Parathyroid adenoma (tissue), 2 donors: ENCODE results near the gene TWF1.
A peak's percentile ranks its signal among the peaks of the same experiment; 100 is the strongest.

Experiments
- H2AFZ ChIP-seq: fragments of 300-600 bp; sonication (generic); one replicate; pipeline ENCODE4 v1.7.0; 2017; ENCODE audit warnings: antibody characterized with exemption, mild to moderate bottlenecking
- H3K27ac ChIP-seq: fragments of 300-600 bp; sonication (generic); one replicate; pipeline ENCODE4 v1.7.0; 2017
- H3K27me3 ChIP-seq: fragments of 300-600 bp; sonication (generic); one replicate; pipeline ENCODE4 v1.7.0; 2017; ENCODE audit warnings: low read length; ENCODE audit not compliant: control insufficient read depth, insufficient read depth
- H3K36me3 ChIP-seq: fragments of 300-600 bp; sonication (generic); one replicate; pipeline ENCODE4 v1.7.0; 2017; ENCODE audit warnings: low read length; ENCODE audit not compliant: control insufficient read depth, insufficient read depth
- H3K4me1 ChIP-seq: fragments of 300-600 bp; sonication (generic); one replicate; pipeline ENCODE4 v1.7.0; 2017; ENCODE audit warnings: control low read depth
- H3K4me2 ChIP-seq: fragments of 300-600 bp; sonication (generic); one replicate; pipeline ENCODE4 v1.7.0; 2017; ENCODE audit warnings: low read length
- H3K4me3 ChIP-seq: fragments of 300-600 bp; sonication (generic); one replicate; pipeline ENCODE4 v1.7.0; 2017; ENCODE audit warnings: low read depth, low read length
- H3K79me2 ChIP-seq: fragments of 300-600 bp; sonication (generic); one replicate; pipeline ENCODE4 v1.7.0; 2017; ENCODE audit warnings: control low read depth
- H3K9ac ChIP-seq: fragments of 300-600 bp; sonication (generic); one replicate; pipeline ENCODE4 v1.7.0; 2017; ENCODE audit warnings: mild to moderate bottlenecking
- H3K9me3 ChIP-seq: fragments of 300-600 bp; sonication (generic); one replicate; pipeline ENCODE4 v1.7.0; 2017; ENCODE audit warnings: low read length; ENCODE audit not compliant: control insufficient read depth
- CTCF ChIP-seq: fragments of 300-600 bp; sonication (generic); IDR thresholded peaks from one replicate; pipeline ENCODE4 v1.7.0; 2017; ENCODE audit warnings: antibody characterized with exemption, mild to moderate bottlenecking
- donor health status: primary hyperparathyroidism.

Gene TWF1

GRCh38 chr12:43835656-43836474 is 29.7 kb upstream of the TWF1 start, which contains the start of gene TMEM117:
Gene TMEM117 (plus strand): TSS chr12:43836081.
- no peaks in the 10 kb centered on the region for H3K79me2 ChIP-seq
- peak within 1 kb of the TSS; percentile 85 for H3K4me2 ChIP-seq
- no peak for TF ChIP-seq CTCF
- peak within 1 kb of the TSS; percentile 87 for H3K27ac ChIP-seq
- peak within 1 kb of the TSS; percentile 97 for H2AFZ ChIP-seq
- H3K27me3 ChIP-seq = no peaks in the 10 kb centered on the region
- no peaks in the 10 kb centered on the region for H3K9me3 ChIP-seq
- H3K4me3 ChIP-seq = peak within 1 kb of the TSS; percentile 68
- H3K36me3 ChIP-seq = no peaks in the 10 kb centered on the region
- H3K9ac ChIP-seq = peak within 1 kb of the TSS; percentile 56
- H3K4me1 ChIP-seq = no peaks in the 10 kb centered on the region

- H3K27me3 ChIP-seq = no peaks in the 10 kb centered on the region
- H3K9me3 ChIP-seq = no peaks in the 10 kb centered on the region
- H2AFZ ChIP-seq = peak overlapping the region; percentile 92
- TF ChIP-seq CTCF = no peak
- H3K27ac ChIP-seq = peak overlapping the region; percentile 87
- no peaks in the 10 kb centered on the region for H3K36me3 ChIP-seq
- peak overlapping the region; percentile 85 for H3K4me2 ChIP-seq
- H3K79me2 ChIP-seq = no peaks in the 10 kb centered on the region
- no peaks in the 10 kb centered on the region for H3K4me1 ChIP-seq
- H3K4me3 ChIP-seq = peak overlapping the region; percentile 68
- peak overlapping the region; percentile 50 for H3K9ac ChIP-seq
These were observed 29.1 kb upstream of the TWF1 start for GRCh38 chr12:43835264-43835655.

- no peaks in the 10 kb centered on the region for H3K36me3 ChIP-seq
- no peak overlapping the region for H3K4me3 ChIP-seq
- H3K27ac ChIP-seq = no peak overlapping the region
- H3K27me3 ChIP-seq = no peaks in the 10 kb centered on the region
- H3K79me2 ChIP-seq = no peaks in the 10 kb centered on the region
- no peak overlapping the region for H2AFZ ChIP-seq
- H3K4me2 ChIP-seq = no peak overlapping the region
- TF ChIP-seq CTCF = no peak
- H3K9ac ChIP-seq = no peak overlapping the region
- no peaks in the 10 kb centered on the region for H3K4me1 ChIP-seq
- no peaks in the 10 kb centered on the region for H3K9me3 ChIP-seq
These were observed 26.5 kb upstream of the TWF1 start for GRCh38 chr12:43832463-43833168.

- Histone ChIP-seq H3K27me3 (no peaks in the 10 kb centered on the region), H2AFZ (no peak overlapping the region), H3K36me3 (no peaks in the 10 kb centered on the region), H3K27ac (no peak overlapping the region), H3K9me3 (no peaks in the 10 kb centered on the region), H3K4me1 (no peaks in the 10 kb centered on the region), H3K4me2 (no peak overlapping the region), H3K4me3 (no peak overlapping the region), H3K79me2 (no peaks in the 10 kb centered on the region), H3K9ac (no peak overlapping the region)
- no peak for TF ChIP-seq CTCF
These were observed 21.0 kb upstream of the TWF1 start for GRCh38 chr12:43827093-43827492.
